ENCODE results near the gene COG2.

DNA sequence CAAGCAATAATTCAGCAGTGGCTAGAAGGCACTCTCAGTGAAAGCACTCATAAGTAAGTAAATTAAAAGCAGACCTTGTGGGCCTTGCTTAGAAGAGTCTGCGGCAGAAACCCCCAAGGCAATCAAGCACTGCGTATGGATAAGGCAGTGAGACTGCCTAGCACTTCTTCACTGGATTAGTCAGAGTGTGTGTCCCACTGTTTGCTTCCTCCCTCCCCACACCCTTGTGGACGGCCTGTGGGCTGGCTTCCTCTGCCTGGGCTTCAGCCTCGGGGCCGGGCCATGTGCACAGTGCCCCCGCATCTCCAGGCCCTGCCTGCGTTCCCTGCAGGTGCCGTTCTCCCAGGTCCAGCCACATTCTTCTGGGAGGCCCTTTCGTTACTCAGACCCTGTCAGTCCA is 47.8 kb downstream of the COG2 start:
- TF ChIP-seq, protein P1, sequence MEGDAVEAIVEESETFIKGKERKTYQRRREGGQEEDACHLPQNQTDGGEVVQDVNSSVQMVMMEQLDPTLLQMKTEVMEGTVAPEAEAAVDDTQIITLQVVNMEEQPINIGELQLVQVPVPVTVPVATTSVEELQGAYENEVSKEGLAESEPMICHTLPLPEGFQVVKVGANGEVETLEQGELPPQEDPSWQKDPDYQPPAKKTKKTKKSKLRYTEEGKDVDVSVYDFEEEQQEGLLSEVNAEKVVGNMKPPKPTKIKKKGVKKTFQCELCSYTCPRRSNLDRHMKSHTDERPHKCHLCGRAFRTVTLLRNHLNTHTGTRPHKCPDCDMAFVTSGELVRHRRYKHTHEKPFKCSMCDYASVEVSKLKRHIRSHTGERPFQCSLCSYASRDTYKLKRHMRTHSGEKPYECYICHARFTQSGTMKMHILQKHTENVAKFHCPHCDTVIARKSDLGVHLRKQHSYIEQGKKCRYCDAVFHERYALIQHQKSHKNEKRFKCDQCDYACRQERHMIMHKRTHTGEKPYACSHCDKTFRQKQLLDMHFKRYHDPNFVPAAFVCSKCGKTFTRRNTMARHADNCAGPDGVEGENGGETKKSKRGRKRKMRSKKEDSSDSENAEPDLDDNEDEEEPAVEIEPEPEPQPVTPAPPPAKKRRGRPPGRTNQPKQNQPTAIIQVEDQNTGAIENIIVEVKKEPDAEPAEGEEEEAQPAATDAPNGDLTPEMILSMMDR (IDR thresholded peaks at IDR 0.05), result no peak
- no peak for TF ChIP-seq POLR2A (IDR thresholded peaks at IDR 0.05)
